Measurements from ENCODE around the gene KIF24.
"Not testable (repeated sequence)": the region's sequence is repeated elsewhere in the genome, so short reads cannot be mapped to it uniquely, and the experiment has no call there.

Gene KIF24

DNA sequence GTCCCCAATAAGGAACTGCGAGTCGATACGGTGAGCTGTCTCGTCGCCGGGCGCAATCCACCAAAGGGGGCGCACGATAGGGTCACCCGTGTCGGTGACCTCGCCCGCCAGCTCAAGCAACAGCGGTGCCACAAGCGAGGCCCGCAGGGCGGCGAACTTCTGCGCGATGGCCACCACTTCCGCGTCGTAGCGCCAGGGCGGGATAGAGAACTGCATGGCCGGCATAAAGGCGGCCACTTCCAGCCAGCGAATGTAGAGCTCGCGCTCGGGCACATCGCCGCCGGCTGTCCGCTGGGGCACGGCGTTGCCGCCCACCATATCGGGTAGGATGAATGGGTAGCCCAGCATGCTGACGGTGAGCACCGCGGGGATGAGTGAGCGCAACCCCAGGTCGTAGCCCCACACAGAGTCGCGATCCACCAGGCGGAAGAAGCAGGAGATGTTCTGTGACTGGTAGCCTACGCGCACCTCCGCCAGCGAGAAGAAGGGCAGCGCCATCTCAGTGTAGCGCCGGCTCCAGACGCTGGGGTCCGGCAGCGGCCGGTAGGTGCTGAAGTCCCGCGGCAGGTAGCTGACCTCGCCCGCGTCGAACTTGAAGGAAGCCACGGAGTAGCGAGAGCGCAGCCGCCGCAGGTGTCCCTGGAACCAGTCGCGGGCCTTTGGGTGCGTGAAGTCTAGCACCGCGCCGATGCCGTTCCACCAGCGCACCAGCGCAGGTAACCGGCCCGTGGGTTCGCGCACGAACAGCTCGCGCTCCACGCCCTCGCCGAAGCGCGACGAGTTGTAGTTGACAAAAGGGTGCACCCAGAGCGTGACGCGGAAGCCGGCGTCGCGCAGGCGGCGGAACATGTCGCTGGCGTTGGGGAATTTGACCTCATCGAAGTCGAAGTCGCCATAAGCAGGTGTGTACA is 42.2 kb upstream of the KIF24 start:
- Histone ChIP-seq H3K9ac (ENCODE audit: low read length) (no peak overlapping the region), H3K27ac (ENCODE audit: low read length) (no peak overlapping the region), H3K9me3 (ENCODE audit: control insufficient read depth, low read depth, low read length) (no peaks in the 10 kb centered on the region), H3K4me3 (ENCODE audit: low read length) (no peak overlapping the region), H3K4me1 (ENCODE audit: control insufficient read depth, low read depth, low read length) (peaks cover 10% of the 10 kb centered on the region), H3K36me3 (ENCODE audit: control insufficient read depth, low read depth, low read length) (peaks cover 3% of the 10 kb centered on the region), H3K27me3 (ENCODE audit: control insufficient read depth, insufficient read depth, low read length) (peaks cover 10% of the 10 kb centered on the region)

DNA sequence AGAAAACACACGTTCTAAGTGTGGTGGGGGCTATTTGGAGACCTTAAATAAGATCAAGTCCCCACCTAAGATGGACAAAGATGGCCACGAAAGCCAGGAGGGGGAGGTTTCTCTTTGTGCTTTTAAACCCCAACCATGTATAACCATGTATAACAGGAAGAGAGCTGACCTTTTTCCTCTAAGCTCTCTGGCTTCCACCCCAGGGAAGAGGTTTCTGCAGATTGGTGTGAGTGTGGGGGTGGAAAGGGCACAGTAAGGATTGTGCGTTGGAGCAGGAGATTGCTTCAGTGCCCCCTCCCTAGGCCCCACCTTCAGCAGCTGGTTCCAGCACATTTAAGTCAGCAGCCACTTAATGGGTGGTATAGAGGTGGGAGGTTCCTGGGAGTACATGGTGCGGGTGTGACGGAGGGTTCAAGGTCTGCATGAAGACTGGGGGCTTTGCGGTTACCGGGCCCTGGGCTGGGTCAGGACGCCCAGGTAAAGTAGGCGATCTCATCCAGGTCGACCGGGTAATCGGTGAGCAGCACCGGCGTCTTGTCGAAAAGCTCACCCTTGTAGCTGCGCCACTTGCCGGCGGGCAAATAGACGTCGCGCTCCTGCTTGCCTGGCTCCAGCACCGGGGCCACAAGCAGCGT is 41.4 kb upstream of the KIF24 start:
- no peaks in the 10 kb centered on the region for H3K9me3 ChIP-seq (ENCODE audit: control insufficient read depth, low read depth, low read length)
- peaks cover 3% of the 10 kb centered on the region for H3K36me3 ChIP-seq (ENCODE audit: control insufficient read depth, low read depth, low read length)
- no peak overlapping the region for H3K9ac ChIP-seq (ENCODE audit: low read length)
- H3K4me3 ChIP-seq (ENCODE audit: low read length) = no peak overlapping the region
- no peak overlapping the region for H3K27ac ChIP-seq (ENCODE audit: low read length)
- peaks cover 2% of the 10 kb centered on the region for H3K27me3 ChIP-seq (ENCODE audit: control insufficient read depth, insufficient read depth, low read length)
- H3K4me1 ChIP-seq (ENCODE audit: control insufficient read depth, low read depth, low read length) = peaks cover 7% of the 10 kb centered on the region

DNA sequence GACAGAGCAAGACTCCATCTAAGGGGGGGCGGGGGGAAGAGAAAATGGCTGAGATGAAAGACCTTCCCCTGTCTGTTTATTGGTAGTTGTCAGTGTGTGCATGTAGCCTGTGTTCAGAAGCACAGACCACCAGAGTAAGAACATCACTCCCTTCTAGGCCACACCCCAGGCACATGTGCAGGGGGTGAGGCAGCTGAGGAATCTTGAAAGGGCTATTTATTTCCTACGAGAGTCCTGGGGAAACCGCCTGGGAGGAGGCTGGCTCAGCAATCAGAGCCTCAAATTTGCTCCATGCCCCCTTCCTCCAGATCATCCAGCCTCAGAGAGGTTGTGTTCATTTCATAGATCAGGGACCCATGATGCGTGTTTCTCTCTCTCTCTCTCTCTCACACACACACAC is 40.6 kb upstream of the KIF24 start:
- peaks cover 2% of the 10 kb centered on the region for H3K4me1 ChIP-seq (ENCODE audit: control insufficient read depth, low read depth, low read length)
- no peak overlapping the region for H3K4me3 ChIP-seq (ENCODE audit: low read length)
- H3K9ac ChIP-seq (ENCODE audit: low read length) = no peak overlapping the region
- H3K27ac ChIP-seq (ENCODE audit: low read length) = no peak overlapping the region
- H3K27me3 ChIP-seq (ENCODE audit: control insufficient read depth, insufficient read depth, low read length) = no peaks in the 10 kb centered on the region
- H3K9me3 ChIP-seq (ENCODE audit: control insufficient read depth, low read depth, low read length) = no peaks in the 10 kb centered on the region
- H3K36me3 ChIP-seq (ENCODE audit: control insufficient read depth, low read depth, low read length) = peaks cover 3% of the 10 kb centered on the region

DNA sequence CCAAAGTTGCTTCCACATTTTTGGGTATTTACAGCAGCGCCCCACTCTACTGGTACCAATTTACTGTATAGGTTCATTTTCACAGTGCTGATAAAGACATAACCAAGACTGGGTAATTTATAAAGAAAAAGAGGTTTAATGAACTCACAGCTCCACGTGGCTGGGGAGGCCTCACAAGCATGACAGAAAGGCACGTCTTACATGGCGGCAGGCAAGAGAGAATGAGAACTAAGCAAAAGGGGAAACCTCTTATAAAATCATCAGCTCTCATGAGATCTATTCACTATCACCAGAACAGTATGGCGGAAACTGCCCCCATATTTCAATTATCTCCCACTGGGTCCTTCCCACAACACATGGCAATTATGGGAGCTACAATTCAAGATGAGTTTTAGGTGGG is 39.7 kb upstream of the KIF24 start:
- not testable (repeated sequence) for H3K27ac ChIP-seq (ENCODE audit: low read length); H3K9me3 ChIP-seq (ENCODE audit: control insufficient read depth, low read depth, low read length); H3K4me3 ChIP-seq (ENCODE audit: low read length); H3K36me3 ChIP-seq (ENCODE audit: control insufficient read depth, low read depth, low read length); H3K9ac ChIP-seq (ENCODE audit: low read length); H3K27me3 ChIP-seq (ENCODE audit: control insufficient read depth, insufficient read depth, low read length)
- H3K4me1 ChIP-seq (ENCODE audit: control insufficient read depth, low read depth, low read length) = peaks cover 10% of the 10 kb centered on the region

DNA sequence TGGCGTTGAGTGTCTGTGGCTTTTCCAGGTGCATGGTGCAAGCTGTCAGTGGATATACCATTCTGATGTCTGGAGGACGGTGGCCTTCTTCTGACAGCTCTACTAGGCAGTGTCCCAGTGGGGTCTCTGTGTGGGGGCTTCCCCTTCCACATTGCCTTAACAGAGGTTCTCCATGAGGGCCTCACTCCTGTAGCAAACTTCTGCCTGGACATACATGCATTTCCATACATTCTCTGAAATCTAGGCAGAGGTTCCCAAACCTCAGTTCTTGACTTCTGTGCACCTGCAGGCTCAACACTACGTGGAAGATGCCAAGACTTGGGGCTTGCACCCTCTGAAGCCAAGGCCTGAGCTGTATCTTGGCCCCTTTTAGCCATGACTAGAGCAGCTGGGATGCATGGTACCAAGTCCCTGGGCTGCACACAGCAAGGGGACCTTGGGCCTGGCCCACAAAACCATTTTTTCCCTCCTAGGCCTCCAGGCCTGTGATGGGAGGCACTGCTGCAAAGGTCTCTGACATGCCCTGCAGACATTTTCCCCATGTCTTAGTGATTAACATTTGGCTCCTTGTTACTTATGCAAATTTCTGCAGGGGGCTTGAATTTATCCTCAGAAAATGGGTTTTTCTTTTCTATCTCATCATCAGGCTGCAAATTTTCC is 38.8 kb upstream of the KIF24 start:
- peaks cover 20% of the 10 kb centered on the region for H3K4me1 ChIP-seq (ENCODE audit: control insufficient read depth, low read depth, low read length)
- H3K4me3 ChIP-seq (ENCODE audit: low read length); H3K36me3 ChIP-seq (ENCODE audit: control insufficient read depth, low read depth, low read length); H3K9ac ChIP-seq (ENCODE audit: low read length); H3K27ac ChIP-seq (ENCODE audit: low read length); H3K27me3 ChIP-seq (ENCODE audit: control insufficient read depth, insufficient read depth, low read length); H3K9me3 ChIP-seq (ENCODE audit: control insufficient read depth, low read depth, low read length): not testable (repeated sequence)

DNA sequence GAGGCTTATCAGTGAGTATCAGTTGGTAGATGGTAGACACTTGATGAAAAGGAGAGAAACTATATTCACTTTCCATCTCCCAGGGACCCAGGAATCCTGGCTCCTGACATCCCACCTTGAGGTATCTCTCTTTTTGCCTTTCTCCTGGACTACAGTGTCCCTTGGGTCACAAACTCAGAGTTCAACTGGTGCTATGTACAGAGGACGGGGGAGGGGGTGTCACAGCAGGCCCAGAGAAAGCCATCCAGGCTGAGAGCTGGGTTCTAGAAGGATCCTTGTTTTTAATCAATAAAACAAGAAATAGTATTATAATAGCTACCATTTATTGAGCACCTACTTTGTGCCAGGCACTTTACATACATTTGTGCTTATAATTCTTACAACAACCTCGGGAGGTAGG is 37.3 kb upstream of the KIF24 start:
- H3K9me3 ChIP-seq (ENCODE audit: control insufficient read depth, low read depth, low read length) = no peaks in the 10 kb centered on the region
- H3K36me3 ChIP-seq (ENCODE audit: control insufficient read depth, low read depth, low read length) = peaks cover 3% of the 10 kb centered on the region
- H3K4me3 ChIP-seq (ENCODE audit: low read length) = no peak overlapping the region
- H3K4me1 ChIP-seq (ENCODE audit: control insufficient read depth, low read depth, low read length) = peaks cover 22% of the 10 kb centered on the region
- H3K9ac ChIP-seq (ENCODE audit: low read length) = no peak overlapping the region
- H3K27me3 ChIP-seq (ENCODE audit: control insufficient read depth, insufficient read depth, low read length) = peaks cover 3% of the 10 kb centered on the region
- no peak overlapping the region for H3K27ac ChIP-seq (ENCODE audit: low read length)

DNA sequence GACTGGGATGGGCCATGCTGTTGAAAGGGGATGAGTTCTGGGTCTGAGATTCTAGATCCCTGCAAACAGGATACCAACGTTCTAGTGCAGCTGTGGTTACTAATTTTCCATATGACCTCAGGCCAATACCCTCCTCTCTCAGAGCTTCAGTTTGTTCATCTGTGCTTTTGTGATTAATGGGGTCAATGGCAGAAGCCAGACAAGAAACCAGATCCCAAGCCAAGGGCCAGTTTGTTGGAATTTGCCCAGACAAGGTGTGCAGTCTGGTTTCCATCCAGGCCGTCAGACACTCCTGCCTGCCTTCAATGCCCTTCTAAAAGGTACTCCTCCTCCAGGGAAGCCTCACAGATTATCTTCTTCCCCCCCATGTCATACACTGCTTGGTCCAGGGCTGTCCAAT is 36.2 kb upstream of the KIF24 start:
- Histone ChIP-seq H3K4me1 (ENCODE audit: control insufficient read depth, low read depth, low read length) (peaks cover 22% of the 10 kb centered on the region), H3K36me3 (ENCODE audit: control insufficient read depth, low read depth, low read length) (no peaks in the 10 kb centered on the region), H3K27ac (ENCODE audit: low read length) (no peak overlapping the region), H3K4me3 (ENCODE audit: low read length) (no peak overlapping the region), H3K9me3 (ENCODE audit: control insufficient read depth, low read depth, low read length) (no peaks in the 10 kb centered on the region), H3K9ac (ENCODE audit: low read length) (no peak overlapping the region), H3K27me3 (ENCODE audit: control insufficient read depth, insufficient read depth, low read length) (peaks cover 3% of the 10 kb centered on the region)

DNA sequence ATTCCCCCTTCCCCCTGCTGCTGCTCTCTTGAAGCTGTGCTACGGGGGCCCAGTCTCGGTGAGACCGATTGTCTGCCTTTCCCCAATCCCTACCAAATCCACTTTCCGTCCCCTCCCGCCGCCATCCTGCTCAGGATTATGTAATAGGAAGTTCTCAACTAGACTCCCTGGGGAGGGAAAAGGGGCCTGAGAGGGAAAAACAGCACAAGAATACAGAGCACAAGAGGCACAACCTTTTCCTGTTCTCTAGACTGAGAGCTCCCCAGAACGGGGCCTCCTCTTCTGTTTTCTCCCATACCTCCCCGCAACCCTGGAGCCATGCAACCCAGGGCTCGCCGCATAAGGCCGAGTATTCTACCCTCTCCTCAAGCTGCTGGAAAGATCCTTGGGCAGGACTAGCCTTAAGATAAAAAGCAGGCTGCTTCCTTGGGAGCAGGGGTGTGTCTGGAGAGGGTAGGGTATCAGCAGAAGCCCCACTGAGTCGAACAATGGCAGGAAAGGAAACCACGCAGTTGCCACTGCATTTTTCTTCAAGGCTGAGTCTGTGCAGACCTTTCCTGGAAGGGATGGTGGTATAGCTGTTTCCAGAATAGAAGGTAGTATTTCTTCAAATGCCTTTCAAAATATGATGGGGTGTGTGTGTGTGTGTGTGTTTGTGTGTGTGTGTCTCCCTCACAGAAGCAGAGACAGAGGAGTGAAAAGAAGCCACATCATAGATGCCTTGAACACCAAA is 34.7 kb upstream of the KIF24 start:
- Histone ChIP-seq H3K36me3 (ENCODE audit: control insufficient read depth, low read depth, low read length) (no peaks in the 10 kb centered on the region), H3K27me3 (ENCODE audit: control insufficient read depth, insufficient read depth, low read length) (peaks cover 3% of the 10 kb centered on the region), H3K4me1 (ENCODE audit: control insufficient read depth, low read depth, low read length) (peaks cover 22% of the 10 kb centered on the region), H3K9ac (ENCODE audit: low read length) (peak overlapping the region; percentile 20), H3K9me3 (ENCODE audit: control insufficient read depth, low read depth, low read length) (no peaks in the 10 kb centered on the region), H3K27ac (ENCODE audit: low read length) (no peak overlapping the region), H3K4me3 (ENCODE audit: low read length) (peak overlapping the region; percentile 49)

DNA sequence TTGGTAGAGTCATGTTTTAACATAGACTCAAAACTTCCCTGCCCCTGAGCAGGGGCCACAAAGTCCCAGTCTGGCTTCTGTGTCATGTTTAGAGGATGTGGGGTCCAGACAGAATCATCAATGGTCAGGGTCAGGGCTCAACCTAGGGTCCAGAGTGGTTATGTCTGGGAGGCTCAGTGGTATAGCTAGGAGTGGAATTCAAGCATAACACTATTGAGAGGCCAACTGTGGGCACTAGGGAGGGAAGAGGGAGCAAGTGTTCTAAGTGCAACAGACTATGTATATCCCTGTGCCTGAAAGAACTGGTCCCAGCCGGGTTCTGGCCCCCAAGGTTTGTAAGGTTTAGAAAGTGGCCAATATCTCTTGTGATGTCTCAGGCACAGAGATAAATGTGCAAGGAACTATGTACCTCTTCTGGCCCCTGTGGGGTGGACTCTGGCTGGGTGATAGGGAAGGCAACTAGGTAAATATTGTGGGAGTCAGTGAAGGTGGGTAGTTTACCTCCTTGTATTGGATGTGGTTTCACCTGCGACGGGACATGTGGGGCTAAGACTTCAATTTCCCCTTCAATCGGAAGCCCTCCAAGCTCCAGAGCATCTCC is 33.6 kb upstream of the KIF24 start:
- no peak overlapping the region for H3K27ac ChIP-seq (ENCODE audit: low read length)

DNA sequence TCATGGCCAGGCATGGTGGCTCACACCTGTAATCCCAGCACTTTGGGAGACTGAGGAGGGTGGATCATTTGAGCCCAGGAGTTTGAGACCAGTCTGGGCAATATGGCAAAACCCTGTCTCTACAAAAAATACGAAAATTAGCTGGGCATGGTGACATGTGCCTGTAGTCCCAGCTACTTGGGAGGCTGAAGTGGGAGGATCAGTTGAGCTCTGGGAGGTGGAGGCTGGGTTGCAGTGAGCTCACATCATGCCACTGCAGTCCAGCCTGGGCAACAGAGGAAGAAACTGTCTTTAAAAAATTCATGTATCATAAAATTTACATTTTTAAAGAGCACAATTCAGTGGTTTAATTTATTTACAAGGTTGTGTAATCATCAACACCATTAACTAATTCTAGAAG is 23.9 kb upstream of the KIF24 start:
- not testable (repeated sequence) for H3K27me3 ChIP-seq (ENCODE audit: control insufficient read depth, insufficient read depth, low read length); H3K36me3 ChIP-seq (ENCODE audit: control insufficient read depth, low read depth, low read length); H3K9me3 ChIP-seq (ENCODE audit: control insufficient read depth, low read depth, low read length); H3K9ac ChIP-seq (ENCODE audit: low read length); H3K4me1 ChIP-seq (ENCODE audit: control insufficient read depth, low read depth, low read length); H3K27ac ChIP-seq (ENCODE audit: low read length); H3K4me3 ChIP-seq (ENCODE audit: low read length)

More for the DNA sequence above, 33.6 kb upstream of the KIF24 start:
- H3K27me3 ChIP-seq (ENCODE audit: control insufficient read depth, insufficient read depth, low read length) = peaks cover 3% of the 10 kb centered on the region
- H3K36me3 ChIP-seq (ENCODE audit: control insufficient read depth, low read depth, low read length) = no peaks in the 10 kb centered on the region
- H3K9ac ChIP-seq (ENCODE audit: low read length) = no peak overlapping the region
- peak overlapping the region; percentile 49 for H3K4me3 ChIP-seq (ENCODE audit: low read length)
- H3K9me3 ChIP-seq (ENCODE audit: control insufficient read depth, low read depth, low read length) = no peaks in the 10 kb centered on the region
- peaks cover 22% of the 10 kb centered on the region for H3K4me1 ChIP-seq (ENCODE audit: control insufficient read depth, low read depth, low read length)

DNA sequence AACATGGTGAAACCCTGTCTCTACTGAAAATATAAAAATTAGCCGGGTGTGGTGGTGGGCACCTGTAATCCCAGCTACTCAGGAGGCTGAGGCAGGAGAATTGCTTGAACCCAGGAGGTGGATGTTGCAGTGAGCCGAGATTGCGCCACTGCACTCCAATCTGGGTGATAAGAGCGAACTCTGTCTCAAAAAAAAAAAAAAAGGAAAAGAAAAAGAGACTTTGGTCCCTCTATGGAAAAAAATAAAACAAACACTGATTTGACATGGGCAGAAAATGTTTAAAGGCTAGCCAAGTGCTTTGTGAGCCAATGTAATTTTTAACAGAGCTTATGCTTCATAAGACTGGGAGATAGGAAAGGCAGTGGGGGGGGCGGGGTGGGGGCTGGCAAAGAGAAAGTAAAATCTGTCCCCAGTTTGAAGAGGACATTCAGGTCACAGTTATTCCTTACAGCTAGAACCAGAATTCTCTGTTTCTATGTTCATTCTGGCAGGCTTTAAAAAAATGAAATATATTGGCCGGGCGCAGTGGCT is 23.1 kb upstream of the KIF24 start:
- not testable (repeated sequence) for H3K4me3 ChIP-seq (ENCODE audit: low read length); H3K27ac ChIP-seq (ENCODE audit: low read length); H3K36me3 ChIP-seq (ENCODE audit: control insufficient read depth, low read depth, low read length); H3K27me3 ChIP-seq (ENCODE audit: control insufficient read depth, insufficient read depth, low read length); H3K9me3 ChIP-seq (ENCODE audit: control insufficient read depth, low read depth, low read length); H3K4me1 ChIP-seq (ENCODE audit: control insufficient read depth, low read depth, low read length); H3K9ac ChIP-seq (ENCODE audit: low read length)
